Endothelial cell of umbilical vein (primary cell): ENCODE results near the gene MGAT1. TPM values are rescaled to one million over a fixed set of nuclear protein-coding genes. Genes with fewer than 3 reads are reported as not detected.

ENCODE experiments used
- BruUV-seq: library from RNA; stranded (reverse); fragments of 400-500 nt; replicated peaks from 2 replicates; lab custom pipeline; 2021; lab: Mats Ljungman, UMichigan
- CTCF ChIA-PET: fragments of 300-600, 350-600 bp; sonication (Branson Sonifier 250); formaldehyde crosslinking; loops from one replicate; lab custom pipeline; 2021; ENCODE audit warnings: antibody characterized with exemption, inconsistent platforms; lab: Charles Lee
- POLR2A ChIA-PET: fragments of 300-600, 350-600 bp; sonication (Branson Sonifier 250); formaldehyde crosslinking; loops from one replicate; lab custom pipeline; 2021; ENCODE audit warnings: antibody characterized with exemption, inconsistent platforms; lab: Charles Lee
- DNase-seq: peaks from one replicate; pipeline ENCODE4 v3.0.0-alpha.2; 2011; ENCODE audit warnings: low read depth, low spot score
- FAIRE-seq: peaks from 2 replicates; lab custom pipeline; 2011; peaks lifted over from hg19 to GRCh38; lab: Jason Lieb, UNC
- H2AFZ ChIP-seq: 2 replicates; pipeline ENCODE4 v1.6.0; 2012; ENCODE audit warnings: low read depth, low read length, control low read depth, inconsistent platforms
- H3K27ac ChIP-seq: 2 replicates; pipeline ENCODE4 v1.5.1; 2011; ENCODE audit warnings: low read depth, mild to moderate bottlenecking, control low read depth, low read length, moderate library complexity; ENCODE audit not compliant: insufficient read depth
- H3K27me3 ChIP-seq, 2 experiments: 2 replicates each; pipeline versions ENCODE4 v1.6.0 to v1.6.1; 2011; ENCODE audit warnings: low read length in 2 of 2, mixed read lengths in 1 of 2; ENCODE audit not compliant: control insufficient read depth in 2 of 2, insufficient read depth in 2 of 2
- H3K36me3 ChIP-seq, 2 experiments: 2 replicates in 1 of 2; 3 replicates in 1 of 2; pipeline ENCODE4 v1.5.1; 2011; ENCODE audit warnings: low read length in 2 of 2, mild to moderate bottlenecking in 1 of 2, moderate library complexity in 1 of 2; ENCODE audit not compliant: control insufficient read depth in 2 of 2, insufficient read depth in 2 of 2; ENCODE audit errors: extremely low read depth in 1 of 2
- H3K4me1 ChIP-seq: 3 replicates; pipeline ENCODE4 v1.5.1; 2011; ENCODE audit warnings: mild to moderate bottlenecking, low read length; ENCODE audit not compliant: control insufficient read depth, insufficient read depth; ENCODE audit errors: extremely low read depth
- H3K4me2 ChIP-seq: 2 replicates; pipeline ENCODE4 v1.6.1; 2011; ENCODE audit warnings: low read length, control low read depth, mixed read lengths; ENCODE audit not compliant: insufficient read depth
- H3K4me3 ChIP-seq, 3 experiments: fragments of 200-600 bp in 1 of 3; sonication (generic), shearing (Covaris generic) in 1 of 3; replicated peaks in 1 of 3; 2 replicates each; pipeline ENCODE4 v1.5.1; 2011 to 2016; ENCODE audit warnings: control low read depth in 3 of 3, low read length in 3 of 3, mild to moderate bottlenecking in 2 of 3, inconsistent platforms in 1 of 3, low read depth in 1 of 3, moderate library complexity in 1 of 3; ENCODE audit not compliant: insufficient read depth in 1 of 3
- H3K79me2 ChIP-seq: 2 replicates; pipeline ENCODE4 v1.6.0; 2012; ENCODE audit warnings: low read length, inconsistent platforms; ENCODE audit not compliant: control insufficient read depth, insufficient read depth
- H3K9ac ChIP-seq: replicated peaks from 2 replicates; pipeline ENCODE3; 2011; ENCODE audit warnings: low read length, control low read depth; ENCODE audit not compliant: insufficient read depth; ENCODE audit errors: extremely low read depth
- H3K9me1 ChIP-seq: replicated peaks from 3 replicates; pipeline ENCODE4 v1.6.0; 2011; ENCODE audit warnings: mild to moderate bottlenecking, low read length; ENCODE audit not compliant: control insufficient read depth, insufficient read depth; ENCODE audit errors: extremely low read depth
- H3K9me3 ChIP-seq: replicated peaks from 2 replicates; pipeline ENCODE4 v1.5.1; 2012; ENCODE audit warnings: low read length, inconsistent platforms; ENCODE audit not compliant: control insufficient read depth, insufficient read depth
- H4K20me1 ChIP-seq: replicated peaks from 2 replicates; pipeline ENCODE3; 2011; ENCODE audit warnings: mild to moderate bottlenecking, low read length; ENCODE audit not compliant: control insufficient read depth, insufficient read depth; ENCODE audit errors: extremely low read depth
- CTCF ChIP-seq, 2 donors: IDR thresholded peaks; 1 replicate in 1 of 2; 2 replicates in 1 of 2; pipeline ENCODE4 v1.5.1; 2011; ENCODE audit warnings: low read length in 2 of 2, mild to moderate bottlenecking in 2 of 2, moderate library complexity in 2 of 2, control low read depth in 1 of 2, inconsistent platforms in 1 of 2, low read depth in 1 of 2; ENCODE audit not compliant: insufficient read depth in 1 of 2; ENCODE audit errors: extremely low read depth in 1 of 2
- EZH2 ChIP-seq: IDR thresholded peaks from 2 replicates; pipeline ENCODE4 v1.6.1; 2012; ENCODE audit warnings: borderline replicate concordance, low read depth, mild to moderate bottlenecking, moderate library complexity, low read length, inconsistent platforms; ENCODE audit not compliant: severe bottlenecking
- JUN ChIP-seq: IDR thresholded peaks from 2 replicates; pipeline ENCODE4 v1.6.1; 2011; ENCODE audit warnings: borderline replicate concordance, low read depth; ENCODE audit not compliant: insufficient read length, insufficient read depth
- POLR2A ChIP-seq: IDR thresholded peaks from 2 replicates; pipeline ENCODE4 v1.6.1; 2012; ENCODE audit warnings: low read depth, mild to moderate bottlenecking, control low read depth, low read length
- dilution Hi-C: fragments of 300-500 bp; cut with MboI; formaldehyde crosslinking; loops from one replicate; pipeline ENCODE4 v1.15.0; 2019; ENCODE audit warnings: low sequenced_read_pairs; ENCODE audit not compliant: extremely low pct_ligation_motif_present
- intact Hi-C: fragments of 100-400 bp; cut with micrococcal nuclease; formaldehyde crosslinking; loops from one replicate; pipeline ENCODE4 v1.10.0; 2022
- polyA plus RNA-seq, 4 experiments: library from polyadenylated mRNA; depleted of rRNA in 3 of 4; stranded (reverse) in 3 of 4; unstranded in 1 of 4; fragments of >200 nt; gene quantifications; 2 replicates each; pipeline versions ENCODE4 v1.2.1 to v1.2.3, GENCODE V29; 2011 to 2012; ENCODE audit warnings: missing spikeins in 1 of 4
- total RNA-seq: library from RNA; stranded (reverse); gene quantifications from 2 replicates; pipeline ENCODE4 v1.2.3, GENCODE V29; 2021

The MGAT1 gene
- total and polyA plus RNA-seq, 2 donors (not counting 3 experiments of a cell fraction or from before 2014, with no cell fraction given), result 123 to 126 TPM

GRCh38 chr5:180801596-180802324 is 846 bp downstream of the MGAT1 start:
- ChIA-PET CTCF (interaction anchor here (0.7 to 1.6 kb wide), 9 partner anchors 8 to 383 kb away, joined by 3 to 10 read pairs (median 4); no protein-coding TSS in a partner anchor), POLR2A (interaction anchor here (0.9 to 1.1 kb wide), 3 partner anchors 8 to 17 kb away, joined by 3 to 6 read pairs (median 3); no protein-coding TSS in a partner anchor)
- Histone ChIP-seq H3K4me2 (peak overlapping the region; percentile 93), H2AFZ (no peak overlapping the region), H3K27ac (peak overlapping the region; percentile 27), H3K9me1 (no peaks in the 10 kb centered on the region), H3K9ac (peak overlapping the region; percentile 71), H3K79me2 (peaks cover 51% of the 10 kb centered on the region), H3K27me3 (no peaks in the 10 kb centered on the region), H3K36me3 (peaks cover 2 to 3% of the 10 kb centered on the region in 2 experiments), H4K20me1 (peaks cover 23% of the 10 kb centered on the region), H3K4me1 (peaks cover 38% of the 10 kb centered on the region), H3K9me3 (no peaks in the 10 kb centered on the region), H3K4me3 (peak overlapping the region; percentile 46 to 98 (median 69))
- DNase-seq (peak; percentile 44), FAIRE-seq (no peak)
- dilution Hi-C loops (no loop called here), intact Hi-C loops (loop anchor here (1.0 to 10.0 kb wide), 8 partner anchors 9 to 461 kb away; partner anchors contain the start of genes CNOT6, TRIM52 and ZFP62)
- TF ChIP-seq JUN (no peak), POLR2A (no peak)
- BruUV-seq, result TSS peak; percentile 53

GRCh38 chr5:180799902-180800801 is 2.5 kb downstream of the MGAT1 start:
- Histone ChIP-seq H3K4me1 (peaks cover 37% of the 10 kb centered on the region), H3K9me1 (no peaks in the 10 kb centered on the region), H3K27ac (no peak overlapping the region), H3K4me2 (peak overlapping the region; percentile 93), H3K27me3 (no peaks in the 10 kb centered on the region), H3K4me3 (no peak overlapping the region), H3K36me3 (peaks cover 2 to 3% of the 10 kb centered on the region in 2 experiments), H3K9me3 (no peaks in the 10 kb centered on the region), H3K9ac (no peak overlapping the region), H4K20me1 (peaks cover 23% of the 10 kb centered on the region), H3K79me2 (peaks cover 66% of the 10 kb centered on the region), H2AFZ (no peak overlapping the region)
- BruUV-seq, result no TSS peak
- ChIA-PET POLR2A (no interaction called here), CTCF (interaction anchor here (0.9 to 1.8 kb wide), 3 partner anchors 11 to 16 kb away, joined by 3 to 9 read pairs (median 5); no protein-coding TSS in a partner anchor)
- FAIRE-seq (no peak), DNase-seq (no peak)
- TF ChIP-seq EZH2 (no peak), CTCF (IDR thresholded peaks at IDR 0.05; ENCODE audit: extremely low read depth in 1 of 2, insufficient read depth in 1 of 2, low read depth in 1 of 2, low read length in 2 of 2) (peak; percentile 15 to 19)
- dilution Hi-C loops (no loop called here), intact Hi-C loops (loop anchor here (5.0 to 10.0 kb wide), 3 partner anchors 305 to 462 kb away; partner anchors contain the start of genes CNOT6 and TRIM52)
